Left lung (tissue), 10 donors: Measurements from ENCODE around the gene LCN10. TPM values are rescaled to one million over a fixed set of nuclear protein-coding genes. Genes with fewer than 3 reads are reported as not detected.

Experiments
- ATAC-seq: fragments of 200-7000 bp; cut with Tn5 transposase; one replicate; pipeline ENCODE4 v1.9.1; 2020; ENCODE audit warnings: moderate library complexity
- DNase-seq, 4 donors: peaks; one replicate each; pipeline ENCODE4 v3.0.0-alpha.2; 2013 to 2020
- H3K27ac ChIP-seq, 2 donors: fragments of 200-600 bp; sonication (generic) in 1 of 2; one replicate each; pipeline versions ENCODE4 v1.5.0 to v1.8.0; 2020 to 2021
- H3K27me3 ChIP-seq, 2 donors: fragments of 200-600 bp; sonication (generic) in 1 of 2; one replicate each; pipeline versions ENCODE4 v1.5.0 to v1.8.0; 2020 to 2021
- H3K36me3 ChIP-seq, 2 donors: fragments of 200-600 bp; sonication (generic) in 1 of 2; one replicate each; pipeline versions ENCODE4 v1.5.0 to v1.8.0; 2020 to 2021
- H3K4me1 ChIP-seq, 2 donors: fragments of 200-600 bp; one replicate each; pipeline ENCODE4 v1.8.0; 2021
- H3K4me3 ChIP-seq, 2 donors: fragments of 200-600 bp; sonication (generic) in 1 of 2; one replicate each; pipeline versions ENCODE4 v1.5.0 to v1.8.0; 2020 to 2021; ENCODE audit warnings: mild to moderate bottlenecking in 1 of 2
- H3K9me3 ChIP-seq, 2 donors: fragments of 200-600 bp; sonication (generic) in 1 of 2; one replicate each; pipeline versions ENCODE4 v1.5.0 to v1.8.0; 2020 to 2021
- intact Hi-C, 2 donors: fragments of 100-400 bp; cut with DNase I; formaldehyde crosslinking; loops; one replicate each; pipeline versions ENCODE4 v1.11.2 to v1.14.2; 2022
- microRNA-seq, 2 donors: library from miRNA; unstranded; fragments of <30 nt; microRNA quantifications; one replicate each; pipeline ENCODE4, GENCODE V29; 2019
- polyA plus RNA-seq, 6 donors: library from polyadenylated mRNA; unstranded; fragments of 120-200 nt; gene quantifications; one replicate each; pipeline ENCODE4 v1.2.1, GENCODE V29; 2013; ENCODE audit not compliant: insufficient read length in 6 of 6
- total RNA-seq, 2 donors: library from RNA; stranded (reverse); fragmentation: NEBNext Ultra II Directional; extraction: Animal tissue kit (Norgen Biotek cat#: 25700); gene quantifications; one replicate each; pipeline ENCODE4 v1.2.1, GENCODE V29; 2021
- TF ChIP-seq, protein P1 (sequence below), 2 donors: fragments of 200-600 bp; sonication (generic) in 1 of 2; IDR thresholded peaks; one replicate each; pipeline versions ENCODE4 v1.5.0 to v1.8.0; 2021; ENCODE audit warnings: antibody characterized with exemption in 2 of 2
- donor health status: DM: no; HTN: yes; CAD: no.
- donor health status: DM: no; HTN: no; CAD: no.

Gene LCN10
- total and polyA plus RNA-seq, 8 donors, result 0.11 to 10.0 (median 0.28) TPM; not detected in 2

DNA sequence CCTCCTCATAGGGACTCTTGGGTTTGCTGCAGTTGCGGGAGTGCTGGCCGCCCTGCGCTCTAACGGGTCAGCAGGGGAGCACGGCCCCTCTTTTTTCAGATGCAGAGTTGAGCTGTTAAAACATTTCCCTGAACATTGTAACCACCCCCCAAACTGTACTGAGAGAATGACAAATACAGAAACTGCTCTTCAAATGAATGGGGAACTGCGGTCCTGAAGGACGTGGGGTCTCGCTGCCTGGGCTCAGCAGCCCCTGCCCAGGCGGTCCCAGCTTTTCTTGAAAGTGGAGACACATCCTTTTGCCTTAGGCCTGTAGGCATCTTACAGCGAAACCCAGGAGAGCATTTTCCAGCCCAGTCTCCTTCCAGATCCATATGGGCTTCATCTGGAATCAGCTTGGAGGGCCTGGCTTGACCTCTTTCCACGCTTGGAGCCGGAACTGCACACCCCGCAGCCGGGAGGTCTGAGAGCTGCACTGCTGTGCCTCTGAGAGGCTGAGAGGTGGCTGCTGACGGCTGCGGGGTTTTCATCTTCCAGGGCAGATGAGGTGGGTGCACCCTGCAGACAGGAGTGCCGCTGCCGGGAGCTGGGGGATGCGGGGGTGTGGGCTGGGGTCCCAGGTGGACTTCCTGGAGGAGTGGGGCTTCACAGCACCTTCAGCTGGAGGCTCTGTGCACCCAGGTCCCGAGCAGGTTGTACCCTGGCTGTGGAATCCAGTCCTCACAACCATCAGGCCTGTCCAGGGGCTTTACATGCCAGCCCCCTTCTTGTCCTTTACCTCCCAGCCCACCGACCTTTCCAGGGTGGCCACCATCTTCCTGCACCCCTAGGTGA is 54.2 kb downstream of the LCN10 start:
- Histone ChIP-seq H3K27ac (peak overlapping the region; percentile 85 to 99), H3K4me1 (peaks cover 25 to 77% of the 10 kb centered on the region in 2 donors), H3K9me3 (no peaks in the 10 kb centered on the region), H3K4me3 (no peak overlapping the region), H3K36me3 (no peaks in the 10 kb centered on the region), H3K27me3 (no peaks in the 10 kb centered on the region)
- ATAC-seq (no peak), DNase-seq (peak in 2 of 4 donors; percentile 70 to 86)
- TF ChIP-seq, protein P1, sequence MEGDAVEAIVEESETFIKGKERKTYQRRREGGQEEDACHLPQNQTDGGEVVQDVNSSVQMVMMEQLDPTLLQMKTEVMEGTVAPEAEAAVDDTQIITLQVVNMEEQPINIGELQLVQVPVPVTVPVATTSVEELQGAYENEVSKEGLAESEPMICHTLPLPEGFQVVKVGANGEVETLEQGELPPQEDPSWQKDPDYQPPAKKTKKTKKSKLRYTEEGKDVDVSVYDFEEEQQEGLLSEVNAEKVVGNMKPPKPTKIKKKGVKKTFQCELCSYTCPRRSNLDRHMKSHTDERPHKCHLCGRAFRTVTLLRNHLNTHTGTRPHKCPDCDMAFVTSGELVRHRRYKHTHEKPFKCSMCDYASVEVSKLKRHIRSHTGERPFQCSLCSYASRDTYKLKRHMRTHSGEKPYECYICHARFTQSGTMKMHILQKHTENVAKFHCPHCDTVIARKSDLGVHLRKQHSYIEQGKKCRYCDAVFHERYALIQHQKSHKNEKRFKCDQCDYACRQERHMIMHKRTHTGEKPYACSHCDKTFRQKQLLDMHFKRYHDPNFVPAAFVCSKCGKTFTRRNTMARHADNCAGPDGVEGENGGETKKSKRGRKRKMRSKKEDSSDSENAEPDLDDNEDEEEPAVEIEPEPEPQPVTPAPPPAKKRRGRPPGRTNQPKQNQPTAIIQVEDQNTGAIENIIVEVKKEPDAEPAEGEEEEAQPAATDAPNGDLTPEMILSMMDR (IDR thresholded peaks at IDR 0.05), result no peak
- intact Hi-C loops, result no loop called here

Small RNAs within 50 kb of the gene (microRNA-seq; reads per million reads assigned to microRNA genes)
- 0 reads per million in 2 donors for gene MIR6722

Other genes starting within 250 kb of the LCN10 start
- 100 to 1,000 TPM in 1 of 2 donors, 10 to 100 TPM in 1; 65.1 to 102 TPM for gene NOTCH1, start 196.9 kb downstream of the LCN10 start, total RNA-seq
- gene NOTCH1, start 196.9 kb downstream of the LCN10 start, polyA plus RNA-seq, result 10 to 100 TPM; 21.7 to 41.7 (median 30.4) TPM
- 100 to 1,000 TPM; 105 to 165 TPM for gene EGFL7, start 80.0 kb downstream of the LCN10 start, total RNA-seq
- 100 to 1,000 TPM in 2 of 6 donors, 10 to 100 TPM in 4; 65.7 to 139 (median 90.9) TPM for gene EGFL7, start 80.0 kb downstream of the LCN10 start, polyA plus RNA-seq
- 100 to 1,000 TPM; 127 to 170 TPM for gene AGPAT2, start 55.5 kb downstream of the LCN10 start, total RNA-seq
- gene AGPAT2, start 55.5 kb downstream of the LCN10 start, polyA plus RNA-seq, result 10 to 100 TPM; 24.9 to 48.3 (median 31.9) TPM
- gene DIPK1B, start 30.4 kb downstream of the LCN10 start, total RNA-seq, result 10 to 100 TPM; 12.6 to 12.7 TPM
- 10 to 100 TPM; 23.7 to 37.4 (median 30.6) TPM for gene DIPK1B, start 30.4 kb downstream of the LCN10 start, polyA plus RNA-seq
- gene LCN6, start 5.6 kb upstream of the LCN10 start, total RNA-seq, result 10 to 100 TPM in 1 of 2 donors, under 1 TPM in 1; 0.38 to 18.9 TPM
- not detected for gene LCN6, start 5.6 kb upstream of the LCN10 start, polyA plus RNA-seq
- not detected for gene LCN8, start 15.3 kb upstream of the LCN10 start, total RNA-seq
- gene LCN8, start 15.3 kb upstream of the LCN10 start, polyA plus RNA-seq, result not detected
- gene LCN15, start 21.6 kb upstream of the LCN10 start, total RNA-seq, result not detected
- under 1 TPM in 5 of 6 donors, not detected in 1; 0.06 to 0.18 (median 0.07) TPM for gene LCN15, start 21.6 kb upstream of the LCN10 start, polyA plus RNA-seq
- gene TMEM141, start 48.4 kb upstream of the LCN10 start, total RNA-seq, result 10 to 100 TPM; 74.3 to 76.6 TPM
- gene TMEM141, start 48.4 kb upstream of the LCN10 start, polyA plus RNA-seq, result 10 to 100 TPM; 49.3 to 57.7 (median 52.8) TPM
- under 1 TPM in 1 of 2 donors, not detected in 1; 0.44 TPM for gene CCDC183, start 53.4 kb upstream of the LCN10 start, total RNA-seq
- gene CCDC183, start 53.4 kb upstream of the LCN10 start, polyA plus RNA-seq, result 10 to 100 TPM in 4 of 6 donors, 1 to 10 TPM in 2; 5.3 to 11.7 (median 10.0) TPM
- gene RABL6, start 65.0 kb upstream of the LCN10 start, total RNA-seq, result 10 to 100 TPM; 75.9 to 80.8 TPM
- gene RABL6, start 65.0 kb upstream of the LCN10 start, polyA plus RNA-seq, result 10 to 100 TPM; 49.5 to 71.5 (median 56.1) TPM
- gene AJM1, start 99.5 kb upstream of the LCN10 start, total RNA-seq, result 1 to 10 TPM; 1.7 to 2.6 TPM
- gene AJM1, start 99.5 kb upstream of the LCN10 start, polyA plus RNA-seq, result 1 to 10 TPM in 4 of 6 donors, under 1 TPM in 2; 0.59 to 1.8 (median 1.1) TPM
- gene PHPT1, start 106.5 kb upstream of the LCN10 start, total RNA-seq, result 100 to 1,000 TPM; 118 to 151 TPM
- 100 to 1,000 TPM in 2 of 6 donors, 10 to 100 TPM in 4; 66.1 to 124 (median 90.3) TPM for gene PHPT1, start 106.5 kb upstream of the LCN10 start, polyA plus RNA-seq
- gene MAMDC4, start 109.4 kb upstream of the LCN10 start, total RNA-seq, result 10 to 100 TPM; 14.7 to 16.0 TPM
- 1 to 10 TPM; 5.3 to 9.9 (median 7.4) TPM for gene MAMDC4, start 109.4 kb upstream of the LCN10 start, polyA plus RNA-seq
- 100 to 1,000 TPM; 247 to 288 TPM for gene EDF1, start 123.4 kb upstream of the LCN10 start, total RNA-seq
- gene EDF1, start 123.4 kb upstream of the LCN10 start, polyA plus RNA-seq, result 100 to 1,000 TPM; 339 to 408 (median 377) TPM
- 10 to 100 TPM; 17.2 to 22.4 TPM for gene TRAF2, start 143.6 kb upstream of the LCN10 start, total RNA-seq
- 10 to 100 TPM; 12.4 to 16.3 (median 14.6) TPM for gene TRAF2, start 143.6 kb upstream of the LCN10 start, polyA plus RNA-seq
- 100 to 1,000 TPM in 1 of 2 donors, 10 to 100 TPM in 1; 98.5 to 111 TPM for gene FBXW5, start 201.8 kb upstream of the LCN10 start, total RNA-seq
- gene FBXW5, start 201.8 kb upstream of the LCN10 start, polyA plus RNA-seq, result 10 to 100 TPM; 33.0 to 59.6 (median 43.6) TPM
- 1 to 10 TPM; 1.2 TPM for gene C8G, start 202.3 kb upstream of the LCN10 start, total RNA-seq
- under 1 TPM; 0.47 to 0.90 (median 0.72) TPM for gene C8G, start 202.3 kb upstream of the LCN10 start, polyA plus RNA-seq
- gene LCN12, start 209.3 kb upstream of the LCN10 start, total RNA-seq, result 1 to 10 TPM; 2.1 to 4.5 TPM
- 10 to 100 TPM in 5 of 6 donors, 1 to 10 TPM in 1; 7.0 to 28.0 (median 17.6) TPM for gene LCN12, start 209.3 kb upstream of the LCN10 start, polyA plus RNA-seq
- 100 to 1,000 TPM; 133 to 137 TPM for gene PTGDS, start 234.6 kb upstream of the LCN10 start, total RNA-seq
- gene PTGDS, start 234.6 kb upstream of the LCN10 start, polyA plus RNA-seq, result 10 to 100 TPM; 23.7 to 59.8 (median 31.2) TPM
- 1 to 10 TPM; 2.0 to 2.3 TPM for gene LCNL1, start 240.1 kb upstream of the LCN10 start, total RNA-seq
- 1 to 10 TPM in 4 of 6 donors, under 1 TPM in 2; 0.38 to 2.7 (median 1.1) TPM for gene LCNL1, start 240.1 kb upstream of the LCN10 start, polyA plus RNA-seq
- gene PAXX, start 249.5 kb upstream of the LCN10 start, total RNA-seq, result 10 to 100 TPM; 34.2 to 56.6 TPM
- gene PAXX, start 249.5 kb upstream of the LCN10 start, polyA plus RNA-seq, result 10 to 100 TPM; 28.1 to 47.6 (median 33.7) TPM